Suprapubic skin (tissue), 4 donors: Measurements from ENCODE around the gene CACNA1I. TPM values are rescaled to one million over a fixed set of nuclear protein-coding genes. Genes with fewer than 3 reads are reported as not detected.

Experiments
- DNase-seq, 2 donors: peaks; one replicate each; pipeline ENCODE4 v3.0.0-alpha.2; 2019; ENCODE audit warnings: low spot score in 2 of 2
- H3K27ac ChIP-seq: fragments of 200-600 bp; sonication (generic); one replicate; pipeline ENCODE4 v1.5.1; 2019
- H3K27me3 ChIP-seq: fragments of 200-600 bp; sonication (generic); one replicate; pipeline ENCODE4 v1.5.1; 2019
- H3K36me3 ChIP-seq: fragments of 200-600 bp; sonication (generic); one replicate; pipeline ENCODE4 v1.5.1; 2019
- H3K4me1 ChIP-seq: fragments of 200-600 bp; sonication (generic); one replicate; pipeline ENCODE4 v1.5.1; 2019
- H3K4me3 ChIP-seq: fragments of 200-600 bp; sonication (generic); one replicate; pipeline ENCODE4 v1.5.1; 2019; ENCODE audit warnings: mild to moderate bottlenecking
- H3K9me3 ChIP-seq: fragments of 200-600 bp; sonication (generic); one replicate; pipeline ENCODE4 v1.5.1; 2019
- CTCF ChIP-seq, 2 donors: fragments of 200-600 bp in 1 of 2; fragments of 450-650 bp in 1 of 2; sonication (generic) in 1 of 2; IDR thresholded peaks; one replicate each; pipeline ENCODE4 v1.5.1; 2016 to 2019; ENCODE audit warnings: antibody characterized with exemption in 2 of 2, mild to moderate bottlenecking in 1 of 2, moderate library complexity in 1 of 2
- EP300 ChIP-seq: sonication (generic); formaldehyde crosslinking; IDR thresholded peaks from one replicate; pipeline ENCODE4 v1.6.1; 2017; ENCODE audit warnings: antibody characterized with exemption
- POLR2A ChIP-seq, 2 donors: fragments of 450-650 bp; IDR thresholded peaks; one replicate each; pipeline ENCODE4 v1.6.1; 2017; ENCODE audit warnings: antibody characterized with exemption in 2 of 2, mild to moderate bottlenecking in 2 of 2, moderate library complexity in 2 of 2
- POLR2AphosphoS5 ChIP-seq, 3 donors: sonication (generic); formaldehyde crosslinking; IDR thresholded peaks; one replicate each; pipeline ENCODE4 v1.6.1; 2017; ENCODE audit warnings: antibody characterized with exemption in 3 of 3
- WGBS: methylation state at CpG from one replicate; pipeline ENCODE4 v1.1.5; 2018; 5-methylcytosine and 5-hydroxymethylcytosine counted together
- total RNA-seq, 4 donors: library from RNA; depleted of rRNA; stranded (reverse); fragments of >200 nt; gene quantifications; one replicate each; pipeline ENCODE4 v1.1.0, GENCODE V29; 2016

CACNA1I gene
- total RNA-seq, 4 donors from 2014 or later = 0.08 to 0.80 (median 0.17) TPM; not detected in 1

GRCh38 chr22:39725351-39726035 is 154.9 kb downstream of the CACNA1I start:
- no peak for TF ChIP-seq POLR2AphosphoS5 (IDR thresholded peaks at IDR 0.05)
- TF ChIP-seq EP300 = no peak
- TF ChIP-seq CTCF (IDR thresholded peaks at IDR 0.05) = no peak
- TF ChIP-seq POLR2A (IDR thresholded peaks at IDR 0.05) = no peak
- 91% methylated on average over 7 of the region's 9 CpGs for WGBS
- Histone ChIP-seq H3K4me1 (peaks cover 11% of the 10 kb centered on the region), H3K36me3 (no peaks in the 10 kb centered on the region), H3K9me3 (no peaks in the 10 kb centered on the region), H3K27ac (no peak overlapping the region), H3K4me3 (no peak overlapping the region), H3K27me3 (peaks cover 4% of the 10 kb centered on the region)
- peak in 1 of 2 donors; percentile 43 for DNase-seq

- Histone ChIP-seq H3K4me3 (no peak overlapping the region), H3K4me1 (peaks cover 11% of the 10 kb centered on the region), H3K27me3 (peaks cover 13% of the 10 kb centered on the region), H3K27ac (no peak overlapping the region), H3K36me3 (no peaks in the 10 kb centered on the region), H3K9me3 (no peaks in the 10 kb centered on the region)
- no peak for TF ChIP-seq POLR2AphosphoS5 (IDR thresholded peaks at IDR 0.05)
- TF ChIP-seq POLR2A (IDR thresholded peaks at IDR 0.05) = no peak
- no peak for TF ChIP-seq CTCF (IDR thresholded peaks at IDR 0.05)
- TF ChIP-seq EP300 = no peak
- peak in 1 of 2 donors; percentile 63 for DNase-seq
- WGBS = 56% methylated on average over 15 of the region's 15 CpGs
These were observed 157.0 kb downstream of the CACNA1I start for GRCh38 chr22:39727541-39727940.

DNA sequence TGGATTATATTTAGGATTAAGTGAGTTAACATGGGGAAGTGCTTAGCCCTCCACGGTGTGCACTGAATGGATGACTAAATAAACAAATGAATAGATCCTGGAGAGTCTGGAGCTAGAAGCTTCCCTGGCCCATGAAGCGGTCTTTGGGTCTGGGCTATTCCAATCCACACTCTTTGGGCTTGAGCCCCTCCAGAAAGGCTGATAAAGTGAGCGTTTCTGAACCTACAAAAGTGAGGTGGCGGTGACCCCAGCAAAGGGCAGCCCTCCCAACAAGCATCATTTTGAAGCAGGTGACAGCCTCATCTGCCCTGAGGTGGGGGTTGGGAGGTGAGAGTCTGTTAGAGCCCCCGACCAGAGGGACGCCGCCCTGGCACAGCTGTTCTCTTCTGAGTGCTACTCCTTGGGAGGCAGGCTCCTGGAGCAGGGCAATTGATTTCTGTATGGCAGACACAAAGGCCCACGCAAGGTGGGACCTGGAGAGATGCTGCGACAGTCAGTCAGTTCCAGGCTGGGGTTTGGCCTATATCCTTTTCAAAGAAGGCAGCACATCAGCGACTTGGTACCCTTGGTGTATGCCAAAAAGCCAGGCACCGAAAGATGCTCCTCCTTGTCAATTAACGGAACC is 157.8 kb downstream of the CACNA1I start:
- H3K4me3 ChIP-seq = no peak overlapping the region
- H3K27me3 ChIP-seq = peaks cover 21% of the 10 kb centered on the region
- H3K27ac ChIP-seq = no peak overlapping the region
- 89% methylated on average over 12 of the region's 12 CpGs for WGBS
- no peak for TF ChIP-seq CTCF (IDR thresholded peaks at IDR 0.05)
- peaks cover 11% of the 10 kb centered on the region for H3K4me1 ChIP-seq
- DNase-seq = no peak
- no peaks in the 10 kb centered on the region for H3K36me3 ChIP-seq
- no peaks in the 10 kb centered on the region for H3K9me3 ChIP-seq

DNA sequence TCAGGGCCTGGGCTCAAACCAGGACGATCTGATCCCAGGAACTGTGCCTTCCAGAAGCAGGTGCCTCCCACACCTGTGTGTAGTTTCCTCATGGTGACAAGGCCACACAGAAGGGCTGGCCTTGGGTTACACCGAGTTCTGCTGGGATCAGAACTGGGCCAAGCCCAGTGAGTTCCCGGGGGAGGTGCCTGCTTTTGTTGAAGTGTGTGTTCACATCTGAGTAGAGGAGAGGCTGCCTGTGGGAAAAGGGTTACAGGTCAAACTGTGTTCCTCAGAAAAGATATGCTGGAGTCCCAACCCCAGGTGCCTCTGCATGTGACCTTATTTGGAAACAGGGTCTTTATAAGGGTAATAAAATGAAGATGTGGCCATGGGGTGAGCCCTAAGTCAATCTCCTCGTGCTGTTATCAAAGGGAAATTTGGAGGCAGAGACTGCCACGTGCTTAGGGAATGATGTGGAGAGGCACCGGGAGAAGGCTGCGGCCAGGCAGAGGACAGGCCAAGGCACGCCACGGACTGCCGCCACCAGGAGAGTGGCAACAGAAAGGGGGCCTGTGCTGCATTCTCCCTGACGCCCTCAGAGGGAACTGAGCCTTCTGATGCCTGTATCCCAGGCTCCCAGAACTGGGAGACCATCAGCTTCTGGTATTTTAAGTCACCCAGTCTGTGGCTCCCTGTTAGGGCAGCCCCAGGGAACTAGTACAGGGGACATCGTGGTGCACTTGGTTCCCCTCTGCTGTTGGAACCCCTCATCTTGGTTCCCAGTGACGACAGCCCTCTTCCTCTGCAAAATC is 158.8 kb downstream of the CACNA1I start:
- H3K4me1 ChIP-seq = peaks cover under 1% of the 10 kb centered on the region
- H3K27ac ChIP-seq = no peak overlapping the region
- WGBS = 65% methylated on average over 12 of the region's 13 CpGs
- TF ChIP-seq POLR2A (IDR thresholded peaks at IDR 0.05) (no peak), POLR2AphosphoS5 (IDR thresholded peaks at IDR 0.05) (no peak), CTCF (IDR thresholded peaks at IDR 0.05) (no peak)
- no peaks in the 10 kb centered on the region for H3K9me3 ChIP-seq
- peak in 1 of 2 donors; percentile 53 for DNase-seq
- peaks cover 21% of the 10 kb centered on the region for H3K27me3 ChIP-seq
- no peak overlapping the region for H3K4me3 ChIP-seq
- no peaks in the 10 kb centered on the region for H3K36me3 ChIP-seq

- H3K27me3 ChIP-seq = peaks cover 31% of the 10 kb centered on the region
- WGBS = 92% methylated on average over 4 of the region's 5 CpGs
These were observed 160.9 kb downstream of the CACNA1I start for GRCh38 chr22:39731481-39731880.

More at GRCh38 chr22:39731481-39731880, 160.9 kb downstream of the CACNA1I start:
- H3K36me3 ChIP-seq = no peaks in the 10 kb centered on the region
- DNase-seq = no peak
- no peaks in the 10 kb centered on the region for H3K9me3 ChIP-seq
- no peaks in the 10 kb centered on the region for H3K4me1 ChIP-seq
- no peak overlapping the region for H3K27ac ChIP-seq
- no peak overlapping the region for H3K4me3 ChIP-seq
- TF ChIP-seq CTCF (IDR thresholded peaks at IDR 0.05) (no peak), POLR2AphosphoS5 (IDR thresholded peaks at IDR 0.05) (no peak), EP300 (no peak), POLR2A (IDR thresholded peaks at IDR 0.05) (no peak)
